ENCODE results near the gene CDK5R2. TPM values are rescaled to one million over a fixed set of nuclear protein-coding genes. Genes with fewer than 3 reads are reported as not detected.

Gene CDK5R2
- total RNA-seq, 1 donor from 2014 or later: not detected

DNA sequence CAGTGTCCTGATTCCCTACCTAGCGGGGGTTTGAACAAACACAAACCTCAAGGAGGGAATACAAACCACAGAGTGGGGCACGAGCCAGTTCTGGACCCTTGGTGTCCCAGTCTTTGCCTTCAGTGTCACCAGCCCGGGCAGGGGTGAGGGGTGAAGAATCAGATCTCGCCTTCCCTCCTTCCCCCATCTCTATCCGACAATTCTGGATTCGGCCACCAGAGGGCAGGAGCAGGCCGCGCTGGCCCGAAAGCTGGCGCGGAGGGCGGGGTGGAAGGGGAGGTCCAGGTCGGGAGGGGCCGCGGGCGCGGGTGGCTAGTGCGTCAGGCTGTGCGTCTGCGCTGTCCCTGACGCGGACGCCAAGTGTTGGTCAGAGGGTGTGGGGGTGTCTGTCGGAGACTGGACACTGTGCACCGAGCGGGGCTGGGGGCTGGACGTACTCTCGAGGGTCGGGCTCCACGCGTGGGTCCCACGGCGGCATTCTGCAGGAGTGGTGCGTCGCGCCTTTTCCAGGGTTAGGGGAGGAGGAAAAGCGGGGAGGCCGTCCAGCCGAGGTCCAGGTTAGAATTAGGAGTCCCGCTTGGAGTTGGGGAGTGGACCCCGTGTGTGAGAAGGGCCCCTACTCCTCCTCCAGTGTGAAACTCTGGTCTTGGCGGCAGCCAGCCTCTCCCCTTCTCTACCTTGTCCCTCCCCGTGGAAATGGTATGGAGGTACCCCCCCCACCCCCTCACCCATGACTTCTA is 36.7 kb downstream of the CDK5R2 start:
- H3K27ac ChIP-seq: no peak overlapping the region
- intact Hi-C loops (cut with DNase I): no loop called here
- TF ChIP-seq, protein P1, sequence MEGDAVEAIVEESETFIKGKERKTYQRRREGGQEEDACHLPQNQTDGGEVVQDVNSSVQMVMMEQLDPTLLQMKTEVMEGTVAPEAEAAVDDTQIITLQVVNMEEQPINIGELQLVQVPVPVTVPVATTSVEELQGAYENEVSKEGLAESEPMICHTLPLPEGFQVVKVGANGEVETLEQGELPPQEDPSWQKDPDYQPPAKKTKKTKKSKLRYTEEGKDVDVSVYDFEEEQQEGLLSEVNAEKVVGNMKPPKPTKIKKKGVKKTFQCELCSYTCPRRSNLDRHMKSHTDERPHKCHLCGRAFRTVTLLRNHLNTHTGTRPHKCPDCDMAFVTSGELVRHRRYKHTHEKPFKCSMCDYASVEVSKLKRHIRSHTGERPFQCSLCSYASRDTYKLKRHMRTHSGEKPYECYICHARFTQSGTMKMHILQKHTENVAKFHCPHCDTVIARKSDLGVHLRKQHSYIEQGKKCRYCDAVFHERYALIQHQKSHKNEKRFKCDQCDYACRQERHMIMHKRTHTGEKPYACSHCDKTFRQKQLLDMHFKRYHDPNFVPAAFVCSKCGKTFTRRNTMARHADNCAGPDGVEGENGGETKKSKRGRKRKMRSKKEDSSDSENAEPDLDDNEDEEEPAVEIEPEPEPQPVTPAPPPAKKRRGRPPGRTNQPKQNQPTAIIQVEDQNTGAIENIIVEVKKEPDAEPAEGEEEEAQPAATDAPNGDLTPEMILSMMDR (IDR thresholded peaks at IDR 0.05): peak; percentile 82
- peaks cover 90% of the 10 kb centered on the region for H3K27me3 ChIP-seq (ENCODE audit: low read depth)
- peak overlapping the region; percentile 44 for H3K4me3 ChIP-seq
- H3K9me3 ChIP-seq: no peaks in the 10 kb centered on the region
- DNase-seq: peak; percentile 92
- peaks cover 30% of the 10 kb centered on the region for H3K4me1 ChIP-seq
- ATAC-seq: peak; percentile 92 to 94
- H3K36me3 ChIP-seq: no peaks in the 10 kb centered on the region

DNA sequence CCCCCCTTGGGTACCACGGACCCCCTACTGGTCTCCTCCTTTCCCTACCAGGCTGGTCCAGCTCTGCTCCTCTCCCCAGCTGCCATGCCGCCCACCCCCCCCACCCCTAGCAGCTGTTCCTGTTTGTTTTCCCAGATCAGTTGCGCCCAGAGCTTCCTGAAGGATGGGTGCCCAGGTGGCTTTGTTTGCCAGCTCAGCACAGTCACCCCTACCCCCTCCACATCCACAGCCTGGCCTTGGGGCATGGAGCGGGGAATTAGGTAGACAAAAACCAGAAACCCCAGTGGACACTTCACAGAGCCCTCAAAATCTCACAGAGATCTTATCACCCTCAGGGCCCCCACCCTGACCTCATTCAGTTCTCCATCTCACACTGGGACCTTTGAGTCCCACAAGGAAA is 37.5 kb downstream of the CDK5R2 start:
- Histone ChIP-seq H3K27me3 (ENCODE audit: low read depth) (peaks cover 90% of the 10 kb centered on the region), H3K4me3 (no peak overlapping the region), H3K27ac (no peak overlapping the region), H3K9me3 (no peaks in the 10 kb centered on the region), H3K36me3 (no peaks in the 10 kb centered on the region), H3K4me1 (peaks cover 38% of the 10 kb centered on the region)
- TF ChIP-seq, protein P1 (IDR thresholded peaks at IDR 0.05): no peak
- intact Hi-C loops (cut with DNase I): no loop called here
- DNase-seq: no peak
- ATAC-seq: no peak

DNA sequence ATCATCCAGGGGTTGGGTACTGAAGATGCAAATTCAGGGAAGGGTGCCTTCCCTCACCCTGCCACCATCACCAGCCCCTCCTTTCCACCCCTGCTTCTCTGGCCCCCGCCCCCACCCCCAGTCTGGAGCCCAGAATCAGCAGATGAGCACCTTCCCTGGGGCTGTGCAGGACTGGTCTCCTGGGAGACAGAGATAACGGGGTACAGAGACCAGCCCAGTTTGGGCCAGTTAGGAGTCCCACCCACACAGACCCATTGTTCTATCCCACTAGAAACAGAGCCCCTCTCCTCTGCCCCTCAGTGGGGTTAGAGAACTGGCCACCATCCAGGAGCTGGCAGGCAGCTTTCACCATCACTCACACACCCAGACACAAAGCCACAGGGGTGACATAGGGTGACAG is 38.3 kb downstream of the CDK5R2 start:
- H3K4me1 ChIP-seq: peaks cover 44% of the 10 kb centered on the region
- TF ChIP-seq, protein P1 (IDR thresholded peaks at IDR 0.05): no peak
- ATAC-seq (no peak), DNase-seq (no peak)
- H3K27ac ChIP-seq: no peak overlapping the region
- intact Hi-C loops (cut with DNase I): no loop called here
- no peaks in the 10 kb centered on the region for H3K36me3 ChIP-seq
- peaks cover 90% of the 10 kb centered on the region for H3K27me3 ChIP-seq (ENCODE audit: low read depth)
- no peak overlapping the region for H3K4me3 ChIP-seq
- H3K9me3 ChIP-seq: no peaks in the 10 kb centered on the region

DNA sequence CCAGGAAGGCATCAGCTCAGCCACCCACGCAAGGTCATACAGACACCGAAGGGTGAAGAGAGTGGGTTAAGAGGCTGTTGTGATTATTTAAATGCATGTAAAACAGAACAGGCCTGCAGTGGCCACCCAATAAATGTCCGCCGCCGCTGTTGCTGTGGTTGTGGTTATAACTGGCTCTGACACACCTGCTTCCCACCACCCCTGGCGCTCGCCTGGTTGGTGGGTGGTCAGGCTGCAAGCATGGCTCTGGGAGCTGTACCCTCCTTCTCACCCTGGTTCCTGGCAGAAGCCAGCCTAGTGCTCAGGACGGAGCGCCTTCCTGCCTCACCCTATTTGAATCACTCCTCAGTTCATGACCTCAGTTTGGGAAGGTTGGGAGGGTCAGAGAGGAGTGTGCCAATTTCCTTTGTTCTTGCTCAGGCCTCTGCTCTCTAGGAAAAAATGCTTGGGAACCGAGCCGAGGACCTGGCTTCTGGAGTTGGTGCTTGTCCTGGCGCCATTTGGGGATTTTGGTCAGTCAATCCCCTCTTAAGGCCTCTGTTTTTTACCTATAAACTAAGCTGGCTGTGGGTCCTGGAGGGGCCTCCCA is 39.0 kb downstream of the CDK5R2 start:
- Histone ChIP-seq H3K27ac (no peak overlapping the region), H3K9me3 (no peaks in the 10 kb centered on the region), H3K4me3 (no peak overlapping the region), H3K4me1 (peaks cover 41% of the 10 kb centered on the region), H3K27me3 (ENCODE audit: low read depth) (peaks cover 90% of the 10 kb centered on the region), H3K36me3 (no peaks in the 10 kb centered on the region)
- ATAC-seq: no peak
- intact Hi-C loops (cut with DNase I): no loop called here
- no peak for DNase-seq
- TF ChIP-seq, protein P1 (IDR thresholded peaks at IDR 0.05): no peak

DNA sequence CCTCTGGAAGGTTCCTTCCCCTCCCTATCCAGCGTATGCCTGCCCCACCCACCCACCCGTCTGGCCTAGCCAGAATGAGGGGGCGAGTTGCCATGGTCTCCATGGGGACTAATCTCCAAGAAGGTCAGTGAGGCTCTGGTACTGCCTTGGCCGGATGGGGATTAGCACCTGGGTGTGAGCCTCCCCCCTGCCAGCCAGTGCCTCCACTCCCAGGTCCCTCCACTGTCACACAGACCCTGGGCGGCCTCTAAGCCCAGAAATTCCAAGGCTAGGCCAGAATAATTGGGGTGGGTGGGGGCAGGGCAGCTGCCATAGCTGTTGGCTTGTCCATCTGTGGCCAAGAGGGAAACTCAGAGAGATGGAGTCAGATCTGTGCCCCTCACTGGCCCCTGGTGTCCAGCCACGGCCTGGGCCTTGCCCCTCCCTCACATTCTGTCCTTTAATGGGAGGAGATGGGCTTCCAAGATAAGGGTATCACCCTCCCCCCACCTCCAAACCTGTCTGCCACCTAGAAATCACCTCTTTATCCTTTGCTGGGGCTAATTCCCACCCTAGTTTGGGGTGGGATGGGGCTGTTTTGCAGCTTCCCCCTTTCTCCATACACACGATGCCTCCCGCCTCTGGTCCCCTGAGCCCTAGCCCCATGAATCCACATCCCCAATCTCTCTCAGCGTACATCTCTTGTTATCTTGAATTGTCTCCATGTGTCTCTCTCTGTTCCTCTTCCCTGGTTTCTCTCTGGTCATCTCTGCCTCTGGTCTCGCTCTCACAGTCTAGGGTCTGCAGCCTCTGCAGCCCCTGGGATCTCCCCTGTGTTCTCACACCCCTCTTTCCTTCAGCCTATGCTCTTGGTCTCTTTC is 39.8 kb downstream of the CDK5R2 start:
- Histone ChIP-seq H3K4me3 (no peak overlapping the region), H3K9me3 (no peaks in the 10 kb centered on the region), H3K36me3 (no peaks in the 10 kb centered on the region), H3K27me3 (ENCODE audit: low read depth) (peaks cover 90% of the 10 kb centered on the region), H3K27ac (no peak overlapping the region), H3K4me1 (peaks cover 34% of the 10 kb centered on the region)
- ATAC-seq (no peak), DNase-seq (no peak)
- intact Hi-C loops (cut with DNase I): no loop called here
- TF ChIP-seq, protein P1 (IDR thresholded peaks at IDR 0.05): no peak

All from lower lobe of right lung (tissue), 2 donors.